ENCODE measurements around the gene NMRK2.

Gene NMRK2

GRCh38 chr19:3981736-3982681, 49.1 kb downstream of the NMRK2 start:
- no peak for DNase-seq (ENCODE audit: low read depth in 2 of 2)

DNA sequence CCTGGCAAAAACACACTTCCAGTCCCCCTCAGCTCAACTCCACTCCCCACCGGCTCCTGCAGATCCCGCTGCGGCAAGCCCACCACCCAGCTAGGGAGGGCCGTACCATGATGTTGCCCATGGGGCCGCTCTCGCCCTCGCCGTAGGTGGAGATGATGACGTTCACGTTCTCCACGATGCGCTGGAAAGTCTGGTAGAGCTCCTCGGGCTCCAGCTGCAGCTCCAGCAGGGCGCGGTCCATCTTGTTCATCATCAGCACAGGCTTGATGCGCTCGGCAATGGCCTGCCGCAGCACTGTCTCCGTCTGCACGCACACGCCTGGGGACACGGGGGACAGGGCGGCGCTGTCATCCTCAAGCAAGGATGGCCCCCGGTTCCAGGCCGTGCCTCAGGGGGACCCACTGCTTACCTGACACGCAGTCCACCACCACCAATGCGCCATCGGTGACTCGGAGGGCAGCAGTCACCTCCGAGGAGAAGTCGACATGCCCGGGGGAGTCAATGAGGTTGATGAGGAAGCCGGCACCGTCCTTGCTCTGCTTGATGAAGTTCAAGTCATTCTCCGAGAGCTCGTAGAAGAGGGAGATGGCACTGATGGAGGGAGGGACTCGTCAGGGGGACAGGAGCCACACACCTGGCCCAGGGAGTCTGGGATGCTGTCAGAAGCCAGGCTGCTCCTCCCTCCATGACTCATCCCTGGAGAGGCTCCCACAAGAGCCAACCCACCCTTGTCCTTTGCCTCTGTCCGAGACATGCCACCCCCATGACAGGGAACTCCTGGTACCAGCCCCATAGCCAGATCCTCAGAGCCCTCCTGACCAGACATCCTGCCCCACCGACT, 50.1 kb downstream of the NMRK2 start:
- DNase-seq (ENCODE audit: low read depth in 2 of 2) = no peak

DNA sequence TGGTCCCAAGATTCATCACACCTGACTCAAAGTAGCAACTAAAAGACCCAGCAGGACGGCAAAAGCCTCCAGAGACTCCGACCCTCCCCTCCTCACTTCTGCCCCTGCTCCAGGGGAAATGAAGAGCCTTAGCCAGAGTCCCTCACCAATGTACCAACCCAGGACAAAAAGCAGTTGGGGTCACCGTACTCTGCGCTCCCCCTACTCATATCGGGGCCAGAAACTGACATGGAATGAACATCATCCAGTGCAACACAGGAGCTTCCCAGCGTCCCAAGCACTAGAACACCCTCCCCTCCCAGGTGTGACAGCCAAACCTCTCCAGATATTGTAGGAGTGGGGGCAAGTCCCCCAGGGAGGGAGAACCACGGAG, 50.7 kb downstream of the NMRK2 start:
- DNase-seq (ENCODE audit: low read depth in 2 of 2) = no peak

- DNase-seq (ENCODE audit: low read depth in 2 of 2) = no peak
Observed at GRCh38 chr19:3983936-3984583, 51.2 kb downstream of the NMRK2 start.

- DNase-seq (ENCODE audit: low read depth in 2 of 2) = no peak
Observed at GRCh38 chr19:3984584-3984907, 51.7 kb downstream of the NMRK2 start.

DNA sequence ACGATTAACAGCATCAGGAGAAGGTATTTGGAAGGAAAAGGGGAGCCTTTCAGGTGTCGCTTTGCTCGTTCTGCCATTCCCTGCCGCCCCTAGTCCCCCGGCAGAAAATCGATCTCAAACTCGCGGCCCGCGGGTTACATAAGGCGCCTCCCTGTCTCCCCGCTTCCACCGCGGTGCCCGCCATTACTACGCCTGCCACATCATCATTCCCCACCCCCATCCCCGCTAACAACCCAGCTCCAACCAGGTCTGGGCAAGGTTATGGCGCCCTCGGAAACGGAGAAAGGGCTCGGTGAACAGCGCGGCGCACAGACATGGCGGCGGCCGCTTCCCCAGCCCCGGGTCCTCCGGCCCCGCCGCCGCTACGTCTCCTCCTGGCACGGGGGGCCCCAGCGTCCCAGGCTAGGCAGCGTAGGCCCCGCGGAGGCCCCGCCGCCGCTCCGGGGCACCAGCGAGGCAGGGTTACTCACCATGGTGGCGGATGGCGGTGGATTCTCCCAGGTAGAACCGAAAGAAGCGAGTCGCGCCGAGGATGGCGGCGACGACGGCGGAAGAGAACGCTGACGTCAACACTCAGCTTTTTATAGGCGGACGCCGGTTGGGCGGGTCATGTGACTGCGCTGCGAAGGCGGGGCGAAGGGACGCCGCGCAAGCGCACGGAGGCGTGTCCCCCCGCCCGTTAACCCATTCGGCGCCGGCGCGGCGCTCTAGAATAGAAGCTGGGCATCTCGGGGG, 52.2 kb downstream of the NMRK2 start, which contains the start of gene EEF2:
EEF2 (minus strand) TSS at position 556 of the 735 bp plus-strand sequence; CDS start at position 473, 83 bp downstream.
- peak; percentile 79 to 88 for DNase-seq (ENCODE audit: low read depth in 2 of 2)

DNA sequence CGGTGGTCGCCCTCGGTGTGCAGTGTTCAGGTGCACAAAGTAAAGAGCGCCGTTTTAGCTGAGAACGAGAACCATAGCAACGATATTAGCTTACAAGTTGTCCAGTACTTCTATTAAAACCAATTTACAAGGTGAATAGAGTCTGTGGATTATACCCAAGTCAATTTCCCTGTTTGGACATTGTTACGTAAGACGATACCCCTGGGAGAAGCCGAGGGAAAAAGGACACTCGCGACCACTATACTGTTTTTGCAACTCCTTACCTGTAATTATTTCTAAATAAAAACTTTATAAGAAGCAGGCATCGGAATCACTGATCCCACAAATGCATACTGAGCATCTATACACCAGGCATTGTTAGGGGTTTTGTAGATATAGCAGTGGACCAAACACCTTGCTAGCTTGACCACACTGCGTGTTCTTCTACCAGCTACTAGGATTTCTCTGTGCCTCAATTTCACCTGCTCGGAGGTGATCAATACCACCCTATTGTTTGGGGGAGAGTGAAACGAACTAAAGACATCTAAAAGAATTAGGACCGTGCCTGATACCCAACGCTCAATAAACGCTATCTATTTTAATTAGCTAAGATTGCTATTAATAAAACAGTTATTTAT, 52.9 kb downstream of the NMRK2 start:
- DNase-seq (ENCODE audit: low read depth in 2 of 2) = no peak

DNA sequence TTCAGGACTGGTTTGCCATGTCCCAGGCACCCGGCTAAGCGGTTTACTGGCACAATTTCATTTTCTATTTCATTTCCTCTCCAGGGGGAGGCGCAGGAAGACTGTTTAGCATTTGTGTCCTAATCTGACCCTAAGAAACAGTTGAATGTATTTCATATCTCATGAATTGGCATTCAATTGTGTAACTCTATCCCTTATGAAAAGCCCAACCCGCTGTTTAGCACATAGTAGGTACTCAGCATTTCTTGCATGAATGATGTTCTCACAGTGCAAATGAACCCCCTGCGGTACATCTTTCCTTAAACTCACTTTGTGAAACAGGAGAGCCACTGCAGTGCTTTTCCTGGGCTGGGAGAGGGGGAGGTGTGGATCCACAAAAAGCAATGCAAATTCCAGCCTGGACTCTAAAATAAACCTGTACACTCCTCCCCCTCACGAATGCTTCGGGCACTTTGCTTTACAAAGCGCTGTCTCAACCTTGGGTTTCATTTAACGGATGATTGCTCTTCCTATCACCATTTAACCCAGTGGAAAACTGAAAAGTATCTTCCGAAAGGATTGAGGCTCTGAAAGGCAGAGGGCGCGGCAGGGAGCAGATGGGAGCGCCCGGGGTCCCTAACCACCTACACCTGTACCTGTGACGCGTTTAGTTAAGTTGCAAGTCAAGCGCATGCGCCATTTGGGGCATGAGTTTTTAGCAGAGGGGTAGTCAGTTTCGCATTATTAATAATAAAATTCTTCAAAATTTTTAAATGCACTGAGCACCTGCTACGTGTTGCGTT, 53.6 kb downstream of the NMRK2 start:
- no peak for DNase-seq (ENCODE audit: low read depth in 2 of 2)

DNA sequence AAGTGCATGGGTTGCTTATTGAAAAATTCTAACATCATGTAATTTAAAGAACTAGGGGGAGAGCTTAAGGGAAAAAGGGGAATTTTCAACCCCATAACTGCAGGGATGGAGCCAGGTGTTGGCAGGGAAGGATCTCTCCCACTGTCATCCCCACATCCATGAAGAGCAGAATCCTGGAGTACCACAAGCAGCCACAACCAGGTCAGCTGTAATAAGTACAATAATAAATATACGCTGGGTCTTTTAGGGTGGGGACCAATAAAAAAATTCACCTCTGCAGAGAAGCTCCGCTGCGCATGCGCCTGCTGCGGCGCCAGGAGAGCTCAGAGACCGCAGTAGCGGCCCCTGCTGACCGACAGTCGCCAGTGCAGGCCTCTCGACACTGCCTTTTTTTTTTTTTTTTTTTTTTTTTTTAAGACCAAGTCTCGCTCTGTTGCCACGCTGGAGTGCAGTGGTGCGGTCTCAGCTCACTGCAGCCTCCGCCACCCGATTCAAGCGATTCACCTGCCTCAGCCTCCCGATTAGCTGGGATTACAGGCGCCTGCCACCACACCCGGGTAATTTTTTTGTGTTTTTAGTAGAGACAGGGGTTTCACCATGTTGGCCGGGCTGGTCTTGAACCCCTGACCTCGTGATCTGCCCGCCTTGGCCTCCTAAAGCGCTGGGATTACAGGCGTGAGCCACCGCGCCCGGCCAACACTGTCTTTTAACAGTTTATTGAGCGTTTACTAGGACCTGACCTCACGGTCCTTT, 54.9 kb downstream of the NMRK2 start:
- DNase-seq (ENCODE audit: low read depth in 2 of 2) = peak; percentile 83 to 85

DNA sequence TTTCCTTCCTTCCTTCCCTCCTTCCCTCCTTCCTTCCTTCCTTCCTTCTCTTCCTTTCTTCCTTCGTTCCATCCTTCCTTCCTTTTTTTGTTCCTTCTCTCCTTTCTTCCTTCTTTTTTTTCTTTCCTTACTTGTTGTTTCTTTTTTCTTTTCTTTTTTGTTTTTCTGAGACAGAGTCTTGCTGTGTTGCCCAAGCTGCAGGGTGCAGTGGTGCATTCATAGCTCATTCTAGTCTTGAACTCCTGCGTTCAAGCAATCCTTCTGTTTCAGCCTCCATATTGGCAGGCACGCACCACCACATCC, 57.9 kb downstream of the NMRK2 start:
- DNase-seq (ENCODE audit: low read depth in 2 of 2) = no peak

Data from stimulated activated CD4-positive, alpha-beta T cell treated with anti-CD3 and anti-CD28 coated beads, Interleukin-4, amount 100 ng/mL, for 48 hours (primary cell).